B cell (primary cell): Measurements from ENCODE around the gene ALDOB. TPM values are rescaled to one million over a fixed set of nuclear protein-coding genes. Genes with fewer than 3 reads are reported as not detected.

Source experiments
- ATAC-seq: fragments of 200-7000 bp; cut with Tn5 transposase; one replicate; pipeline ENCODE4 v1.10.0; 2021; ENCODE audit warnings: low read depth, mild to moderate bottlenecking, moderate number of reproducible peaks, moderate library complexity
- CTCF ChIA-PET: fragments of 350-600 bp; sonication (Branson Sonifier 250); formaldehyde crosslinking; loops from one replicate; lab custom pipeline; 2021; ENCODE audit warnings: antibody characterized with exemption, inconsistent platforms; lab: Charles Lee
- POLR2A ChIA-PET: fragments of 350-600 bp; sonication (Branson Sonifier 250); formaldehyde crosslinking; loops from one replicate; lab custom pipeline; 2021; ENCODE audit warnings: antibody characterized with exemption; lab: Charles Lee
- DNase-seq: peaks from one replicate; pipeline ENCODE4 v3.0.0; 2013
- H2AFZ ChIP-seq: 2 replicates; pipeline ENCODE4 v1.6.1; 2012; ENCODE audit warnings: mild to moderate bottlenecking, low read depth, low read length; ENCODE audit not compliant: insufficient read depth, poor library complexity, severe bottlenecking
- H3K27ac ChIP-seq, 2 donors: 1 replicate in 1 of 2; 2 replicates in 1 of 2; pipeline ENCODE4 v1.5.1; 2012 to 2013; ENCODE audit warnings: low read length in 2 of 2, mild to moderate bottlenecking in 2 of 2, moderate library complexity in 1 of 2
- H3K27me3 ChIP-seq, 4 experiments: fragments of 200-600 bp in 1 of 4; sonication (generic) in 1 of 4; replicated peaks in 1 of 4; 1 replicate in 2 of 4; 2 replicates in 2 of 4; pipeline versions ENCODE4 v1.6.1 to v1.7.0; 2013 to 2016; ENCODE audit warnings: low read length in 3 of 4, mild to moderate bottlenecking in 2 of 4, mixed read lengths in 1 of 4, moderate library complexity in 1 of 4; ENCODE audit not compliant: insufficient read depth in 4 of 4, control insufficient read depth in 3 of 4; ENCODE audit errors: control extremely low read depth in 1 of 4
- H3K36me3 ChIP-seq, 2 experiments: replicated peaks in 1 of 2; 1 replicate in 1 of 2; 2 replicates in 1 of 2; pipeline versions ENCODE4 v1.6.1 to v1.7.1; 2013; ENCODE audit warnings: low read length in 1 of 2; ENCODE audit not compliant: insufficient read depth in 2 of 2, control insufficient read depth in 1 of 2; ENCODE audit errors: control extremely low read depth in 1 of 2, extremely low read depth in 1 of 2
- H3K4me1 ChIP-seq, 2 donors: fragments of 200-600 bp in 1 of 2; sonication (generic) in 1 of 2; 1 replicate in 1 of 2; 2 replicates in 1 of 2; pipeline versions ENCODE4 v1.5.1 to v1.6.1; 2013 to 2017; ENCODE audit warnings: low read length in 2 of 2; ENCODE audit not compliant: control insufficient read depth in 2 of 2, insufficient read depth in 2 of 2
- H3K4me2 ChIP-seq: replicated peaks from 2 replicates; pipeline ENCODE3; 2012; ENCODE audit warnings: mild to moderate bottlenecking, low read depth, low read length; ENCODE audit not compliant: poor library complexity, severe bottlenecking
- H3K4me3 ChIP-seq, 5 experiments: fragments of 200-600 bp in 1 of 5; sonication (generic) in 1 of 5; 1 replicate in 3 of 5; 2 replicates in 2 of 5; pipeline versions ENCODE4 v1.5.1 to v1.7.0; 2011 to 2016; ENCODE audit warnings: low read length in 4 of 5, mild to moderate bottlenecking in 4 of 5, low read depth in 2 of 5, control low read depth in 1 of 5, moderate library complexity in 1 of 5; ENCODE audit not compliant: insufficient read depth in 1 of 5; ENCODE audit errors: control extremely low read depth in 1 of 5, extremely low read depth in 1 of 5
- H3K79me2 ChIP-seq: fragments of 200-600 bp; sonication (generic); one replicate; pipeline ENCODE4 v1.6.0; 2016; ENCODE audit warnings: low read length; ENCODE audit not compliant: control insufficient read depth, insufficient read depth
- H3K9ac ChIP-seq: fragments of 200-600 bp; sonication (generic); 2 replicates; pipeline ENCODE4 v1.6.1; 2017; ENCODE audit warnings: mild to moderate bottlenecking, low read length, moderate library complexity
- H3K9me3 ChIP-seq, 3 donors: one replicate each; pipeline versions ENCODE4 v1.6.1 to v1.7.1; 2013; ENCODE audit warnings: low read length in 2 of 3; ENCODE audit not compliant: control insufficient read depth in 2 of 3, insufficient read depth in 1 of 3; ENCODE audit errors: control extremely low read depth in 1 of 3
- H4K20me1 ChIP-seq: 2 replicates; pipeline ENCODE4 v1.6.0; 2012; ENCODE audit warnings: mild to moderate bottlenecking, low read length; ENCODE audit not compliant: insufficient read depth, control insufficient read depth, poor library complexity, severe bottlenecking
- H3K27ac Mint-ChIP-seq: one replicate; pipeline ENCODE4 v1.8.0; 2021; ENCODE audit warnings: mixed read lengths
- H3K27me3 Mint-ChIP-seq: one replicate; pipeline ENCODE4 v1.8.0; 2021; ENCODE audit warnings: mixed read lengths
- H3K4me1 Mint-ChIP-seq: one replicate; pipeline ENCODE4 v1.8.0; 2021; ENCODE audit warnings: mixed read lengths
- H3K4me3 Mint-ChIP-seq: one replicate; pipeline ENCODE4 v1.8.0; 2021; ENCODE audit warnings: mixed read lengths
- H3K9me3 Mint-ChIP-seq: one replicate; pipeline ENCODE4 v1.8.0; 2022; ENCODE audit warnings: mixed read lengths; ENCODE audit not compliant: insufficient read depth
- EZH2 ChIP-seq: IDR thresholded peaks from 2 replicates; pipeline ENCODE4 v1.6.1; 2012; ENCODE audit warnings: borderline replicate concordance, low read depth, mild to moderate bottlenecking, moderate library complexity, low read length; ENCODE audit not compliant: insufficient read depth, poor library complexity, severe bottlenecking
- WGBS: methylation state at CpG from one replicate; pipeline ENCODE4 v1.1.5; 2013; ENCODE audit warnings: missing lambda C conversion rate; ENCODE audit not compliant: insufficient coverage; 5-methylcytosine and 5-hydroxymethylcytosine counted together
- intact Hi-C: fragments of 100-400 bp; cut with micrococcal nuclease; formaldehyde crosslinking; loops from one replicate; pipeline ENCODE4 v1.10.0; 2022
- polyA plus RNA-seq: library from polyadenylated mRNA; depleted of rRNA; stranded (reverse); fragments of >200 nt; gene quantifications from 2 replicates; pipeline ENCODE4 v1.2.3, GENCODE V29; 2012
- total RNA-seq, 2 donors: library from RNA; stranded (reverse); fragments of 120-200 nt in 1 of 2; gene quantifications; 1 replicate in 1 of 2; 2 replicates in 1 of 2; pipeline versions ENCODE4 v1.2.3 to v1.2.4, GENCODE V29; 2013 to 2022
- TF ChIP-seq, protein P1 (sequence below): fragments of 200-600 bp; IDR thresholded peaks from one replicate; pipeline ENCODE4 v1.8.0; 2022; ENCODE audit warnings: antibody characterized with exemption, mild to moderate bottlenecking

Gene ALDOB
- total and polyA plus RNA-seq, 2 donors (not counting 1 experiment from before 2014, with no cell fraction given): not detected

DNA sequence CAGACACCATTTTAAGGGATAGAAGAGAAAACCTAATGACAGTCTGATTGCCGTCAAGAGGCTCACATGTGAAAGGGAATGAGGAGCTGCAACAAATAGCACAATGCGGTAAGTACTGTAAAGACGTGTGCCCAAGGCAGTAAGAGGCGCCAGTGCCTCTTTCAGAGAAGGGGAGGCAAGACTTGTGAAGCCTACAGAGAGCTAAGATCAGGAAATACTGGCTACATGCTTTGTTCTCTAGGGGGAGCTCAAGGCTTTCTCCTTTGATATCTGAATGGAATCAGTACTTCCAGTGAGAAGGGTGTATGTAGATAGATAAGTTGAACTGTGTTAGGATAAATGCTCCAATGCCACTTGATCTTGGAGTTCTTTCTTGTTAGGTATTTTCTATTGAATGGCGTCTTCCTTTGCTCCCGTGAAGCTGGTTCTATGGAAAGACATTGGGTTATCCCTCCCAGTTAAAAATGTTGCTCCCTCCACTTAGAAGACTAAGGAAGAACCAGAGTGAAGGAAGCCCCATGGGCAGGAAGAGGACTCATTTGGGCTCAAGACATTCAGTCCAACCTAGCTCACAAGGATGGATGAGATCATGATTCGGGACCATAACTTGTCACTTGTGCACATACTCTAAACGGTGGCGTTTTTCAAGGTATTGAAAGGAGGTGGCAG is 23.5 kb upstream of the ALDOB start:
- no peaks in the 10 kb centered on the region for H3K9me3 ChIP-seq
- no peak overlapping the region for H3K9ac ChIP-seq
- no peaks in the 10 kb centered on the region for H4K20me1 ChIP-seq
- no peak overlapping the region for H2AFZ ChIP-seq
- Mint-ChIP-seq H3K4me3 (no peak overlapping the region), H3K9me3 (no peaks in the 10 kb centered on the region), H3K27ac (no peak overlapping the region), H3K4me1 (no peaks in the 10 kb centered on the region), H3K27me3 (peaks cover 29% of the 10 kb centered on the region)
- no peaks in the 10 kb centered on the region for H3K36me3 ChIP-seq
- TF ChIP-seq EZH2: no peak
- TF ChIP-seq, protein P1, sequence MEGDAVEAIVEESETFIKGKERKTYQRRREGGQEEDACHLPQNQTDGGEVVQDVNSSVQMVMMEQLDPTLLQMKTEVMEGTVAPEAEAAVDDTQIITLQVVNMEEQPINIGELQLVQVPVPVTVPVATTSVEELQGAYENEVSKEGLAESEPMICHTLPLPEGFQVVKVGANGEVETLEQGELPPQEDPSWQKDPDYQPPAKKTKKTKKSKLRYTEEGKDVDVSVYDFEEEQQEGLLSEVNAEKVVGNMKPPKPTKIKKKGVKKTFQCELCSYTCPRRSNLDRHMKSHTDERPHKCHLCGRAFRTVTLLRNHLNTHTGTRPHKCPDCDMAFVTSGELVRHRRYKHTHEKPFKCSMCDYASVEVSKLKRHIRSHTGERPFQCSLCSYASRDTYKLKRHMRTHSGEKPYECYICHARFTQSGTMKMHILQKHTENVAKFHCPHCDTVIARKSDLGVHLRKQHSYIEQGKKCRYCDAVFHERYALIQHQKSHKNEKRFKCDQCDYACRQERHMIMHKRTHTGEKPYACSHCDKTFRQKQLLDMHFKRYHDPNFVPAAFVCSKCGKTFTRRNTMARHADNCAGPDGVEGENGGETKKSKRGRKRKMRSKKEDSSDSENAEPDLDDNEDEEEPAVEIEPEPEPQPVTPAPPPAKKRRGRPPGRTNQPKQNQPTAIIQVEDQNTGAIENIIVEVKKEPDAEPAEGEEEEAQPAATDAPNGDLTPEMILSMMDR: peak; percentile 52
- DNase-seq: peak; percentile 42
- no peak overlapping the region for H3K27ac ChIP-seq
- H3K27me3 ChIP-seq: peaks cover 0 to 3% (median 0%) of the 10 kb centered on the region in 4 experiments
- intact Hi-C loops: loop anchor here (1.0 kb wide), 1 partner anchor 71 kb away; no protein-coding TSS in a partner anchor
- no peak overlapping the region for H3K4me3 ChIP-seq
- ChIA-PET CTCF (interaction anchor here (0.7 to 2.6 kb wide), 12 partner anchors 10 to 88 kb away, joined by 3 to 35 read pairs (median 4); partner anchors contain the start of gene RNF20), POLR2A (no interaction called here)
- WGBS: 7% methylated on average over 4 of the region's 9 CpGs
- H3K4me1 ChIP-seq: no peaks in the 10 kb centered on the region
- ATAC-seq: peak; percentile 53
- H3K4me2 ChIP-seq: no peak overlapping the region
- H3K79me2 ChIP-seq: no peaks in the 10 kb centered on the region

DNA sequence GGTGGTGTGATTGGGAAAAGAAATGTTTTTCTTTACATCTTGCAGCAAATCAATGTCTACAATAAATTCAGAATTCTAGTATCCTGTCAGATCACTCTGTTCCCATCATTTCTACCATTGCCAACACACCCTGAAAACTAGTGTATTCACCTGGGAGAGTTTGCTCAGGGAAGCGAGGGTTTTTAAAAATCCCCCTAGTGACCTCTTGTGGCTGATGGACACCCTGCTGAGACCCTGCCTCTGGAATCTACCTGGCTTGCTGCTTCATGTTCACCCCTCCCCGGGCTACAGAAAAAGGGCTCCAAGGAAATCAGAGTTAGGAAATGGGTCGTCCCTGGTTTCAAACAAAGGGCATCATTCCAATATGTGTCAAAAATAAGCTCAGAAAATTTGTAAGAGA is 21.4 kb upstream of the ALDOB start:
- Mint-ChIP-seq H3K9me3 (peaks cover 3% of the 10 kb centered on the region), H3K4me1 (no peaks in the 10 kb centered on the region), H3K27ac (no peak overlapping the region), H3K27me3 (peaks cover 41% of the 10 kb centered on the region), H3K4me3 (no peak overlapping the region)
- ChIA-PET CTCF (interaction anchor here (1.6 kb wide), 1 partner anchor 73 kb away, joined by 5 read pairs; no protein-coding TSS in a partner anchor), POLR2A (no interaction called here)
- H3K27me3 ChIP-seq: peaks cover 0 to 3% (median 0%) of the 10 kb centered on the region in 4 experiments
- no peak overlapping the region for H3K4me3 ChIP-seq
- intact Hi-C loops: no loop called here
- no peaks in the 10 kb centered on the region for H3K79me2 ChIP-seq
- H3K9me3 ChIP-seq: peaks cover 0 to 9% (median 0%) of the 10 kb centered on the region in 3 donors
- H3K9ac ChIP-seq: no peak overlapping the region
- H2AFZ ChIP-seq: no peak overlapping the region
- TF ChIP-seq, protein P1: no peak
- TF ChIP-seq EZH2: no peak
- no peaks in the 10 kb centered on the region for H4K20me1 ChIP-seq
- H3K4me1 ChIP-seq: no peaks in the 10 kb centered on the region
- ATAC-seq (no peak), DNase-seq (no peak)
- no peak overlapping the region for H3K27ac ChIP-seq
- WGBS: 90% methylated on average over 2 of the region's 3 CpGs
- H3K4me2 ChIP-seq: no peak overlapping the region
- H3K36me3 ChIP-seq: no peaks in the 10 kb centered on the region
